Endothelial cell (in vitro differentiated cells): ENCODE results near the gene DIP2A. TPM values are rescaled to one million over a fixed set of nuclear protein-coding genes. Genes with fewer than 3 reads are reported as not detected.
A peak's percentile ranks its signal among the peaks of the same experiment; 100 is the strongest.

ENCODE experiments used
- DNase-seq: peaks from one replicate; pipeline ENCODE4 v3.0.0; 2021; ENCODE audit warnings: low spot score
- H3K27ac Mint-ChIP-seq: one replicate; pipeline ENCODE4 v1.8.0; 2021; ENCODE audit warnings: mixed read lengths, inconsistent platforms; ENCODE audit not compliant: unreplicated experiment
- H3K27me3 Mint-ChIP-seq: one replicate; pipeline ENCODE4 v1.8.0; 2021; ENCODE audit warnings: mild to moderate bottlenecking, moderate library complexity, mixed read lengths, inconsistent platforms; ENCODE audit not compliant: unreplicated experiment
- H3K36me3 Mint-ChIP-seq: one replicate; pipeline ENCODE4 v1.8.0; 2021; ENCODE audit warnings: mild to moderate bottlenecking, low read depth, mixed read lengths, inconsistent platforms; ENCODE audit not compliant: unreplicated experiment
- H3K4me1 Mint-ChIP-seq: one replicate; pipeline ENCODE4 v1.8.0; 2021; ENCODE audit warnings: mild to moderate bottlenecking, mixed read lengths, inconsistent platforms; ENCODE audit not compliant: unreplicated experiment
- H3K4me3 Mint-ChIP-seq: one replicate; pipeline ENCODE4 v1.8.0; 2021; ENCODE audit warnings: mild to moderate bottlenecking, mixed read lengths, inconsistent platforms; ENCODE audit not compliant: unreplicated experiment
- H3K9me3 Mint-ChIP-seq: one replicate; pipeline ENCODE4 v1.8.0; 2021; ENCODE audit warnings: mixed read lengths, inconsistent platforms; ENCODE audit not compliant: unreplicated experiment
- total RNA-seq: library from RNA; stranded (reverse); fragmentation: NEBNext Ultra II Directional; extraction: Animal tissue kit (Norgen Biotek cat#: 25700); gene quantifications from one replicate; pipeline ENCODE4 v1.2.1, GENCODE V29; 2021; ENCODE audit not compliant: unreplicated experiment
- TF ChIP-seq, protein P1 (sequence below): fragments of 200-600 bp; sonication (generic); IDR thresholded peaks from one replicate; pipeline ENCODE4 v1.5.0; 2021; ENCODE audit warnings: antibody characterized with exemption; ENCODE audit not compliant: unreplicated experiment

Gene DIP2A
- total RNA-seq, 1 donor from 2014 or later, result 80.2 TPM

DNA sequence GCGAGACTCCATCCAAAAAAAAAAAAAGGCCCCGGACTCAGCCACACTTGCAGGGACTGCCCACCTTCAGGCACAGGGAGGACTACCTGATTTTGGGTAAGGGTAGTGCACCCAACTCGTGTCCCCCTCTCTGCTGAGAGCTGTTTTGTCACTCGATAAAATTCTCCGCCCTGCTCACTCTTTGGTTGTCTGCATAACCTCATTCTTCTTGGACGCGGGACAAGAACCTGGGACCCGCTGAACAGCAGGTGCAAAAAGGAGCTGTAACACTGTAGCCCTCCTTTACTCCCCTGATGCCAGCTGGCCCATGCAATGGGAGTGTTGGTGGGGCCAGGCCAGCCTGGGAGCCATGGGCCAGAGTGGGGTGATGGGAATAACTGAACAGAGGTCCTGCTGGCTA is 135.6 kb downstream of the DIP2A start:
- TF ChIP-seq, protein P1, sequence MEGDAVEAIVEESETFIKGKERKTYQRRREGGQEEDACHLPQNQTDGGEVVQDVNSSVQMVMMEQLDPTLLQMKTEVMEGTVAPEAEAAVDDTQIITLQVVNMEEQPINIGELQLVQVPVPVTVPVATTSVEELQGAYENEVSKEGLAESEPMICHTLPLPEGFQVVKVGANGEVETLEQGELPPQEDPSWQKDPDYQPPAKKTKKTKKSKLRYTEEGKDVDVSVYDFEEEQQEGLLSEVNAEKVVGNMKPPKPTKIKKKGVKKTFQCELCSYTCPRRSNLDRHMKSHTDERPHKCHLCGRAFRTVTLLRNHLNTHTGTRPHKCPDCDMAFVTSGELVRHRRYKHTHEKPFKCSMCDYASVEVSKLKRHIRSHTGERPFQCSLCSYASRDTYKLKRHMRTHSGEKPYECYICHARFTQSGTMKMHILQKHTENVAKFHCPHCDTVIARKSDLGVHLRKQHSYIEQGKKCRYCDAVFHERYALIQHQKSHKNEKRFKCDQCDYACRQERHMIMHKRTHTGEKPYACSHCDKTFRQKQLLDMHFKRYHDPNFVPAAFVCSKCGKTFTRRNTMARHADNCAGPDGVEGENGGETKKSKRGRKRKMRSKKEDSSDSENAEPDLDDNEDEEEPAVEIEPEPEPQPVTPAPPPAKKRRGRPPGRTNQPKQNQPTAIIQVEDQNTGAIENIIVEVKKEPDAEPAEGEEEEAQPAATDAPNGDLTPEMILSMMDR, result no peak
- Mint-ChIP-seq H3K9me3 (peaks cover 24% of the 10 kb centered on the region), H3K4me3 (no peak overlapping the region), H3K4me1 (peaks cover 6% of the 10 kb centered on the region), H3K36me3 (peaks cover 33% of the 10 kb centered on the region), H3K27ac (no peak overlapping the region), H3K27me3 (peaks cover 15% of the 10 kb centered on the region)
- no peak for DNase-seq

DNA sequence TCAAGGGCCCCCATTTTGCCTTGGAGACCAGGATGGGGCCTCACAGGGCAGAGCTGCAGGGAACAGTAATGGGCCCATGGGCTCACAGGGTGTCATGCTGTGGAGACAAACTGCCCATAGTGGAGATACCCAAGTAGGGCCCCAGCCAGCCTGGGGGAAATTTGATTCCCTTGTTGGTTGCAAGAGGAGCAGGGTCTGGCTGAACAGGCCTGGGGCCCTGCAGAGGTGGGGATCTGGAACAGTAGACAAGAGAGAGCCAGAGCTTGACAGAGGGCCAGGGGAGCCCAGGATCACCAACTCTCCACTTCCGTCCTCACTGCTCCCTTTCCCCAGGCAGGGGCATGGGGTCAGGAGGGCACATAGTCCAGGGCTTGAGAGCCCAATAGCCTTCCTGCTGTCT is 137.5 kb downstream of the DIP2A start:
- peaks cover 23% of the 10 kb centered on the region for H3K9me3 Mint-ChIP-seq
- no peak for DNase-seq
- H3K27me3 Mint-ChIP-seq, result peaks cover 20% of the 10 kb centered on the region
- no peak overlapping the region for H3K27ac Mint-ChIP-seq
- H3K4me1 Mint-ChIP-seq, result peaks cover 16% of the 10 kb centered on the region
- TF ChIP-seq, protein P1, result no peak
- H3K36me3 Mint-ChIP-seq, result peaks cover 33% of the 10 kb centered on the region
- H3K4me3 Mint-ChIP-seq, result no peak overlapping the region

DNA sequence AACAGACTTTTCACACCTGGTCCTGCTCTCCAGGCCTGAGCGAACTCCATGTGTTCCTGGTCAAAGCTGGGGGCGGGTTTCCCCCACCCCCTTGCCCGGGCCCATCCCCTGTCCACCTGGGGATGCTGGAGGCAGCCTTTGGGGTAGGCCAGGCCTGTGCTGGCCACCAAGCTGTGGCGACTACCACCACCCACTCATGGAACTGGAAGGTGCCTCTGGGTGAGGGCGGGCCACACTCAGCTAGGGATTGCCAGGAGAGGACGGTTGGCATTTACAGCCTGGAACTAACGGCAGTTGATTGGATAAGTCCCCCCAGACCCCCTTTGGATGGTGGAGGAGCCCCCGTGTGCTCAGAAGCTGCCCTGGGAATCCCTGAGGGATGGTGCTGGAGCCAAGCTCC is 138.3 kb downstream of the DIP2A start:
- TF ChIP-seq, protein P1, result no peak
- peaks cover 16% of the 10 kb centered on the region for H3K9me3 Mint-ChIP-seq
- H3K27me3 Mint-ChIP-seq, result peaks cover 15% of the 10 kb centered on the region
- peaks cover 25% of the 10 kb centered on the region for H3K36me3 Mint-ChIP-seq
- H3K4me1 Mint-ChIP-seq, result peaks cover 16% of the 10 kb centered on the region
- H3K27ac Mint-ChIP-seq, result no peak overlapping the region
- no peak for DNase-seq
- H3K4me3 Mint-ChIP-seq, result no peak overlapping the region

DNA sequence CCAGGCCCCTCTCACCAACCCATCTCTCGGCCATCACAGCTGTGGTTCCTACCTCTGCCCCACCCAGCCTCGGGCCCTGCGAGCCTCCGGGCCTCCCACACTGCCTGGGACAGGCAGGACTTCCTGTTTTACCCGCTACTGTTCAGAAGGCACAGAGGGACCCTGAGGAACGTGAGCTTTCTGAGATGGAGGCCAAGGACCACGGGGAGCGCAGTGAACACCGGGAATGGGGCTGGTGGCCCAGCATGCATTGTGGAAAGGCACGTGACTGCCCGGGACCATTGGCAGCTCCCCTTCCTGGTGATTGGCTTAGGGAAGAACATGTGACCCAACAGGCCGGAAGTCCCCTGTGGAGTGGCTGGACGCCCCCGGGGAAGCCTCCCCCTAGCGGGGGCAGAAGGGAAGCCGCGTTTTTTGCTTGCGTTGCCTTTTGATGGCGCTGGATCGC is 139.2 kb downstream of the DIP2A start:
- no peak overlapping the region for H3K27ac Mint-ChIP-seq
- H3K9me3 Mint-ChIP-seq, result peaks cover 14% of the 10 kb centered on the region
- DNase-seq, result no peak
- peaks cover 16% of the 10 kb centered on the region for H3K4me1 Mint-ChIP-seq
- peaks cover 23% of the 10 kb centered on the region for H3K36me3 Mint-ChIP-seq
- TF ChIP-seq, protein P1, result no peak
- H3K27me3 Mint-ChIP-seq, result peaks cover 14% of the 10 kb centered on the region
- H3K4me3 Mint-ChIP-seq, result no peak overlapping the region

DNA sequence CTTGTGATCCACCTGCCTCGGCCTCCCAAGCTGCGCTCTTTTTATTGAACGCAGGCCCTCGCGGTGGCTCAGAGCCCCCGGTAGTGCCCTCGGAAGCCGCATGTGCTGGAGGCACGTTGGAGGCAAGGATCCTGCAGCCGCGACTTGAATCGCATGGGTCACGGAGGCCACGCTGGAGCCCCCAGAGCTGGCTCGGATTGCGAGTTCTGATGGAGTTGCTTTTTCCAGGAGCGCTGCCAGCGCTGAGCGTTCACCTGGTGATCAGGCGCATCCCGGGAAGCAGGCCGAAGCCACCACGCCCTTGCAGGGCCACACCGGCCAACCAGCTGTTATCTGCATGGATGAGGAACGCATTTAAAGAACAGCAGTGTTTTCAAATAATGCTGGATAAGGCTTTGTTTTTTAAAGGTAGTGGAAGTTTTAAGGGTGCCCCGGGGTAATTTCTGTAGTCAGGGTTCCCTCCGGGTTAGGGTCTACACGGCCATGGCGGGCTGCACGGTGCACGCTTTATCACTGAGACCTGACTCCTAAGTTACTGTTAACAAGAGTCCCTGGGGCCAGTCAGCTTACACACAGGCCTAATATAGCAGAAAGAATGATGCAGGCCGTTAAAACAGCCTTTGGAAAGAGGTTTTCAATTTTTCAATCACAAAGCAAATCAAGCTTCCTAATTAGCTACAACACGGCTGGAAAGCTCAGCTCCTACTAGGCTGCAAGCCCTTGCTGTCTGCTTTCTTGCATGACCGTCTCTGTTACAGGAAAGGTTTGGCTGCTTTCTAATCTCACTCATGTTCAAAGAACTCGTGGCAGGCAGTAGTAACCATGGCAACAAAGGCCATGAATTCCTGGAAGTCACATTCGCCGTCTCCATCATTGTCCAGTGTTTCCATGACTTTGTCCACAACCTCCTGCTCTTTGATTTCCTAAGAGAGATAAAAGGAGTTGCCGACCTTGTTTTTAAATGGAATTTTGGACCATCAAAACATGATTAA is 140.2 kb downstream of the DIP2A start:
- peak; percentile 61 for DNase-seq
- TF ChIP-seq, protein P1, result no peak
- Mint-ChIP-seq H3K36me3 (peaks cover 14% of the 10 kb centered on the region), H3K27ac (peak overlapping the region; percentile 93), H3K4me1 (peaks cover 16% of the 10 kb centered on the region), H3K9me3 (peaks cover 5% of the 10 kb centered on the region), H3K4me3 (no peak overlapping the region), H3K27me3 (peaks cover 5% of the 10 kb centered on the region)
